GM12878 (cell line): ENCODE data around the gene MGST1. TPM values are rescaled to one million over a fixed set of nuclear protein-coding genes. Genes with fewer than 3 reads are reported as not detected.

Source experiments
- ATAC-seq: fragments of 200-7000 bp; cut with Tn5 transposase; 3 replicates; pipeline ENCODE4 v1.9.1; 2020; ENCODE audit warnings: mild to moderate bottlenecking, moderate library complexity
- BruUV-seq: library from RNA; stranded (reverse); fragments of 400-500 nt; replicated peaks from 2 replicates; lab custom pipeline; 2021; lab: Mats Ljungman, UMichigan
- CTCF ChIA-PET: fragments of 300-600 bp; sonication (Branson Sonifier 250); formaldehyde crosslinking; extraction: SDS; loops from one replicate; lab custom pipeline; 2021; ENCODE audit warnings: inconsistent platforms; lab: Yijun Ruan, JAX
- POLR2A ChIA-PET: fragments of 350-600 bp; formaldehyde crosslinking; extraction: SDS; loops from one replicate; lab custom pipeline; 2021; ENCODE audit warnings: inconsistent platforms; lab: Charles Lee
- RAD21 ChIA-PET: fragments of 300-600 bp; sonication (Branson Sonifier 250); formaldehyde crosslinking; loops from one replicate; lab custom pipeline; 2023; ENCODE audit warnings: antibody characterized with exemption; ENCODE audit not compliant: unreplicated experiment; lab: Charles Lee
- SMC1A ChIA-PET: fragments of 300-600 bp; sonication (Branson Sonifier 250); formaldehyde crosslinking; loops from one replicate; lab custom pipeline; 2023; ENCODE audit not compliant: unreplicated experiment, uncharacterized antibody; lab: Charles Lee
- DNase-seq: peaks from one replicate; pipeline ENCODE4 v3.0.0-alpha.2; 2011; ENCODE audit warnings: low read depth, low spot score
- FAIRE-seq: peaks from 3 replicates; lab custom pipeline; 2011; peaks lifted over from hg19 to GRCh38; lab: Jason Lieb, UNC
- H2AFZ ChIP-seq: 2 replicates; pipeline ENCODE4 v1.6.0; 2011; ENCODE audit warnings: low read depth, low read length, control low read depth; ENCODE audit not compliant: control insufficient read depth
- H3K27ac ChIP-seq: 2 replicates; pipeline ENCODE4 v1.5.1; 2011; ENCODE audit warnings: control low read depth; ENCODE audit not compliant: control insufficient read depth, insufficient read depth
- H3K27me3 ChIP-seq, 2 experiments: replicated peaks in 1 of 2; 2 replicates each; pipeline versions ENCODE4 v1.6.0 to v1.6.1; 2011; ENCODE audit warnings: low read length in 1 of 2; ENCODE audit not compliant: control insufficient read depth in 2 of 2, insufficient read depth in 2 of 2
- H3K36me3 ChIP-seq, 2 experiments: 2 replicates each; pipeline ENCODE4 v1.5.1; 2011; ENCODE audit warnings: low read length in 1 of 2; ENCODE audit not compliant: control insufficient read depth in 2 of 2, insufficient read depth in 2 of 2
- H3K4me1 ChIP-seq: 2 replicates; pipeline ENCODE4 v1.6.1; 2011; ENCODE audit warnings: mild to moderate bottlenecking, low read length, moderate library complexity, mixed read lengths; ENCODE audit not compliant: control insufficient read depth, insufficient read depth
- H3K4me2 ChIP-seq: 2 replicates; pipeline ENCODE4 v1.6.0; 2011; ENCODE audit warnings: control low read depth; ENCODE audit not compliant: control insufficient read depth, insufficient read depth
- H3K4me3 ChIP-seq: fragments of 200-600 bp; sonication (generic); 2 replicates; pipeline ENCODE4 v1.5.1; 2016
- H3K79me2 ChIP-seq: 2 replicates; pipeline ENCODE4 v1.6.0; 2011; ENCODE audit warnings: low read length; ENCODE audit not compliant: control insufficient read depth, insufficient read depth
- H3K9ac ChIP-seq: 2 replicates; pipeline ENCODE4 v1.8.0; 2011; ENCODE audit warnings: low read length, control low read depth, mixed read lengths; ENCODE audit not compliant: control insufficient read depth, insufficient read depth
- H3K9me3 ChIP-seq: replicated peaks from 3 replicates; pipeline ENCODE4 v1.5.1; 2011; ENCODE audit warnings: mild to moderate bottlenecking, low read length; ENCODE audit not compliant: control insufficient read depth, insufficient read depth
- H4K20me1 ChIP-seq: 2 replicates; pipeline ENCODE4 v1.6.0; 2011; ENCODE audit not compliant: control insufficient read depth, insufficient read depth
- ASH2L ChIP-seq: fragments of 300-600, 200-600 bp; sonication (generic); IDR thresholded peaks from 2 replicates; pipeline ENCODE4 v1.6.1; 2017; ENCODE audit warnings: low read depth, mild to moderate bottlenecking, borderline replicate concordance
- BACH1 ChIP-seq: fragments of 450-650 bp; IDR thresholded peaks from 2 replicates; pipeline ENCODE4 v1.6.1; 2017; ENCODE audit warnings: mild to moderate bottlenecking, borderline replicate concordance
- CEBPB ChIP-seq, 2 experiments: fragments of 150-350 bp in 1 of 2; IDR thresholded peaks; 2 replicates each; pipeline ENCODE4 v1.6.1; 2012 to 2014; ENCODE audit warnings: low read depth in 2 of 2, low read length in 2 of 2, borderline replicate concordance in 1 of 2, inconsistent platforms in 1 of 2
- MYB ChIP-seq: fragments of 150-350 bp; IDR thresholded peaks from 2 replicates; pipeline ENCODE4 v1.6.1; 2014; ENCODE audit warnings: mild to moderate bottlenecking, low read depth, low read length, borderline replicate concordance
- NFXL1 ChIP-seq: fragments of 450-650 bp; IDR thresholded peaks from 2 replicates; pipeline ENCODE4 v1.6.1; 2017; ENCODE audit warnings: antibody characterized with exemption, mild to moderate bottlenecking, borderline replicate concordance
- ZBTB11 ChIP-seq: fragments of 450-650 bp; formaldehyde crosslinking; IDR thresholded peaks from 2 replicates; pipeline ENCODE4 v1.5.0; 2022; ENCODE audit warnings: mild to moderate bottlenecking, missing genetic modification characterization
- ZZZ3 ChIP-seq: IDR thresholded peaks from 2 replicates; pipeline ENCODE4 v1.6.1; 2011; ENCODE audit warnings: low read depth; ENCODE audit not compliant: control insufficient read depth, insufficient read length
- WGBS: methylation state at CpG from one replicate; pipeline ENCODE4 v1.1.6; 2016; ENCODE audit warnings: low lambda C conversion rate; ENCODE audit not compliant: insufficient replicate concordance, insufficient coverage; ENCODE audit errors: missing lambda C conversion rate; 5-methylcytosine and 5-hydroxymethylcytosine counted together
- in situ Hi-C: fragments of 300-500 bp; cut with MboI; formaldehyde crosslinking; loops from 9 replicates; pipeline ENCODE4 v1.14.3; 2018; ENCODE audit warnings: mixed read lengths
- intact Hi-C: fragments of 100-400 bp; cut with micrococcal nuclease; formaldehyde crosslinking; loops from one replicate; pipeline ENCODE4 v1.14.2; 2022; ENCODE audit not compliant: unreplicated experiment
- polyA plus RNA-seq, 11 experiments: library from polyadenylated mRNA; depleted of rRNA in 4 of 11; unstranded in 6 of 11; stranded (reverse) in 5 of 11; fragments of >200 nt; fragmentation: Nextera tagmentation in 4 of 11; fragmentation: Illumina TruSeq in 1 of 11; extraction: Ambion mirVana in 4 of 11; extraction: Trizol in 1 of 11; gene quantifications; 1 replicate in 1 of 11; 2 replicates in 10 of 11; pipeline versions ENCODE4 v1.2.1 to v1.2.3, GENCODE V29; 2011 to 2016; ENCODE audit warnings: inconsistent platforms in 2 of 11, missing spikeins in 2 of 11, low read depth in 1 of 11
- total RNA-seq, 4 experiments: library from RNA; depleted of rRNA in 3 of 4; stranded (reverse); fragments of >200 nt in 3 of 4; fragmentation: Illumina TruSeq in 1 of 4; extraction: Trizol in 1 of 4; gene quantifications; 2 replicates each; pipeline versions ENCODE4 v1.2.1 to v1.2.3, GENCODE V29; 2013 to 2021

Gene MGST1
- total and polyA plus RNA-seq, 10 of the 15 experiments (the other 5 are each of a cell fraction or from before 2014, with no cell fraction given), result 22.5 to 237 (median 172) TPM

- TF ChIP-seq ZBTB11 (CRISPR knock-in tag), result no peak
Measured at GRCh38 chr12:16347391-16348298, at the start of gene MGST1 (continued).

- no peaks in the 10 kb centered on the region for H3K9me3 ChIP-seq
- H3K4me2 ChIP-seq, result no peak overlapping the region
- no TSS peak for BruUV-seq
- no peak overlapping the region for H3K4me3 ChIP-seq
- no peaks in the 10 kb centered on the region for H4K20me1 ChIP-seq
- ChIA-PET CTCF (no interaction called here), RAD21 (no interaction called here), POLR2A (no interaction called here), SMC1A (no interaction called here)
- no peaks in the 10 kb centered on the region for H3K79me2 ChIP-seq
- 12% methylated on average over 2 of the region's 2 CpGs for WGBS
- in situ Hi-C loops (no loop called here), intact Hi-C loops (no loop called here)
- H3K27me3 ChIP-seq, result no peaks in the 10 kb centered on the region
- H3K36me3 ChIP-seq, result no peaks in the 10 kb centered on the region
- H2AFZ ChIP-seq, result no peak overlapping the region
- TF ChIP-seq BACH1 (no peak), ASH2L (no peak), MYB (no peak), CEBPB (IDR thresholded peaks at IDR 0.05; ENCODE audit: borderline replicate concordance in 1 of 2, low read depth in 2 of 2, low read length in 2 of 2) (no peak), ZZZ3 (no peak), NFXL1 (no peak)
- FAIRE-seq (no peak), DNase-seq (no peak), ATAC-seq (no peak)
- H3K4me1 ChIP-seq, result no peaks in the 10 kb centered on the region
- H3K9ac ChIP-seq, result no peak overlapping the region
- H3K27ac ChIP-seq, result no peak overlapping the region
Measured at GRCh38 chr12:16299403-16299802, 48.0 kb upstream of the MGST1 start.
